HCT116 (cell line): ENCODE data around the gene ANKRD18A. TPM values are rescaled to one million over a fixed set of nuclear protein-coding genes. Genes with fewer than 3 reads are reported as not detected.

Source experiments
- ATAC-seq: fragments of 200-7000 bp; cut with Tn5 transposase; 2 replicates; pipeline ENCODE4 v1.9.1; 2020; ENCODE audit warnings: mild to moderate bottlenecking, moderate library complexity
- BruUV-seq: library from RNA; stranded (reverse); fragments of 400-500 nt; replicated peaks from 2 replicates; lab custom pipeline; 2021; lab: Mats Ljungman, UMichigan
- CTCF ChIA-PET: fragments of 300-600 bp; sonication (Branson Sonifier 250); formaldehyde crosslinking; loops from one replicate; lab custom pipeline; 2021; ENCODE audit warnings: antibody characterized with exemption; lab: Charles Lee
- POLR2A ChIA-PET: fragments of 300-600, 350-600 bp; sonication (Branson Sonifier 250); formaldehyde crosslinking; loops from one replicate; lab custom pipeline; 2021; ENCODE audit warnings: antibody characterized with exemption; lab: Charles Lee
- RAD21 ChIA-PET, 2 experiments: fragments of 300-600 bp; sonication (Branson Sonifier 250); formaldehyde crosslinking; loops; one replicate each; lab custom pipeline; 2023; ENCODE audit warnings: low total read pairs in 2 of 2; ENCODE audit not compliant: uncharacterized antibody in 2 of 2, unreplicated experiment in 2 of 2, low non-redundant PET in 1 of 2; lab: Charles Lee
- DNase-seq: peaks from one replicate; pipeline ENCODE4 v3.0.0-alpha.2; 2010; ENCODE audit warnings: low read depth, low spot score
- H2AFZ ChIP-seq: fragments of 200-600 bp; shearing (Covaris generic), sonication (generic); 2 replicates; pipeline ENCODE4 v1.6.1; 2017; ENCODE audit warnings: low read depth, mixed run types, mixed read lengths, antibody characterized with exemption, low read length; ENCODE audit not compliant: poor library complexity, severe bottlenecking
- H3K27ac ChIP-seq: 2 replicates; pipeline ENCODE4 v1.5.1; 2012; ENCODE audit warnings: low read depth, low read length
- H3K27me3 ChIP-seq: fragments of 200-600 bp; sonication (generic); 2 replicates; pipeline ENCODE4 v1.6.1; 2016; ENCODE audit warnings: mixed run types, low read length, mixed read lengths; ENCODE audit not compliant: insufficient read depth
- H3K36me3 ChIP-seq, 2 experiments: fragments of 200-500 bp in 1 of 2; fragments of 200-600 bp in 1 of 2; sonication (Bioruptor generic) in 1 of 2; sonication (generic) in 1 of 2; 2 replicates each; pipeline versions ENCODE4 v1.5.1 to v1.6.1; 2014 to 2016; ENCODE audit warnings: low read length in 2 of 2, inconsistent platforms in 1 of 2, mixed read lengths in 1 of 2, mixed run types in 1 of 2; ENCODE audit not compliant: insufficient read depth in 2 of 2, control insufficient read depth in 1 of 2
- H3K4me1 ChIP-seq, 2 experiments: fragments of 200-600 bp in 1 of 2; sonication (generic) in 1 of 2; 2 replicates each; pipeline versions ENCODE4 v1.5.1 to v1.6.1; 2012 to 2017; ENCODE audit warnings: low read length in 2 of 2, inconsistent platforms in 1 of 2, mild to moderate bottlenecking in 1 of 2, mixed read lengths in 1 of 2, mixed run types in 1 of 2, moderate library complexity in 1 of 2; ENCODE audit not compliant: insufficient read depth in 2 of 2, control insufficient read depth in 1 of 2
- H3K4me2 ChIP-seq: fragments of 200-600 bp; sonication (generic); 2 replicates; pipeline ENCODE4 v1.6.1; 2017; ENCODE audit warnings: mixed run types, low read length, mixed read lengths
- H3K4me3 ChIP-seq, 2 experiments: fragments of 200-600 bp in 1 of 2; sonication (generic) in 1 of 2; replicated peaks in 1 of 2; 2 replicates each; pipeline ENCODE4 v1.5.1; 2011 to 2016; ENCODE audit warnings: low read length in 2 of 2, control low read depth in 1 of 2, low read depth in 1 of 2, mild to moderate bottlenecking in 1 of 2, mixed read lengths in 1 of 2, mixed run types in 1 of 2
- H3K79me2 ChIP-seq: fragments of 200-600 bp; sonication (generic); 2 replicates; pipeline ENCODE4 v1.6.1; 2017; ENCODE audit warnings: mild to moderate bottlenecking, mixed run types, low read length, moderate library complexity, mixed read lengths; ENCODE audit not compliant: insufficient read depth
- H3K9ac ChIP-seq: fragments of 200-600 bp; sonication (generic); 2 replicates; pipeline ENCODE4 v1.6.1; 2016; ENCODE audit warnings: low read length, mixed read lengths
- H3K9me2 ChIP-seq: fragments of 200-600 bp; sonication (generic), shearing (Covaris generic); 2 replicates; pipeline ENCODE4 v1.6.1; 2017; ENCODE audit warnings: mixed run types, mild to moderate bottlenecking, moderate library complexity; ENCODE audit not compliant: insufficient read depth
- H3K9me3 ChIP-seq, 2 experiments: fragments of 200-500 bp in 1 of 2; fragments of 200-600 bp in 1 of 2; sonication (Bioruptor generic) in 1 of 2; sonication (generic) in 1 of 2; 2 replicates each; pipeline ENCODE4 v1.6.1; 2014 to 2017; ENCODE audit warnings: low read length in 2 of 2, mixed read lengths in 2 of 2, inconsistent platforms in 1 of 2, low read depth in 1 of 2, mild to moderate bottlenecking in 1 of 2, mixed run types in 1 of 2, moderate library complexity in 1 of 2; ENCODE audit not compliant: control insufficient read depth in 1 of 2, insufficient read depth in 1 of 2
- H4K20me1 ChIP-seq: fragments of 200-600 bp; sonication (generic), shearing (Covaris generic); 2 replicates; pipeline ENCODE4 v1.6.1; 2017; ENCODE audit warnings: mixed run types, mild to moderate bottlenecking, moderate library complexity; ENCODE audit not compliant: insufficient read depth
- ELF1 ChIP-seq: IDR thresholded peaks from 2 replicates; pipeline ENCODE4 v1.6.1; 2012; ENCODE audit warnings: low read depth, borderline replicate concordance
- POLR2AphosphoS5 ChIP-seq: IDR thresholded peaks from 2 replicates; pipeline ENCODE4 v1.6.1; 2011; ENCODE audit warnings: mild to moderate bottlenecking, low read depth, low read length, moderate library complexity
- RAD21 ChIP-seq: IDR thresholded peaks from 2 replicates; pipeline ENCODE4 v1.6.1; 2012; ENCODE audit warnings: low read depth, mild to moderate bottlenecking
- SIN3A ChIP-seq: IDR thresholded peaks from 2 replicates; pipeline ENCODE4 v1.6.1; 2012; ENCODE audit warnings: low read depth
- SP1 ChIP-seq: IDR thresholded peaks from 2 replicates; pipeline ENCODE4 v1.6.1; 2012; ENCODE audit warnings: low read depth
- TCF7L2 ChIP-seq: IDR thresholded peaks from 2 replicates; pipeline ENCODE4 v1.7.0; 2011; ENCODE audit warnings: borderline replicate concordance, inconsistent platforms; ENCODE audit not compliant: insufficient read depth, insufficient read length; ENCODE audit errors: extremely low read depth
- YY1 ChIP-seq: IDR thresholded peaks from 2 replicates; pipeline ENCODE4 v1.6.1; 2011; ENCODE audit warnings: low read length, low read depth, moderate library complexity, mild to moderate bottlenecking; ENCODE audit not compliant: insufficient replicate concordance; ENCODE audit errors: extremely low read depth
- ZFX ChIP-seq: fragments of 450-650 bp; IDR thresholded peaks from 2 replicates; pipeline ENCODE4 v1.6.1; 2017
- ZNF274 ChIP-seq: fragments of 200-500 bp; sonication (Bioruptor generic); IDR thresholded peaks from 2 replicates; pipeline ENCODE4 v1.6.1; 2014; ENCODE audit warnings: mild to moderate bottlenecking, low read depth, low read length, inconsistent platforms
- intact Hi-C: fragments of 100-400 bp; cut with micrococcal nuclease; formaldehyde crosslinking; loops from 2 replicates; pipeline ENCODE4 v1.10.0; 2022
- total RNA-seq: library from RNA; stranded (reverse); gene quantifications from one replicate; pipeline ENCODE4 v1.2.1, GENCODE V29; 2021; ENCODE audit not compliant: unreplicated experiment
- TF ChIP-seq, protein P1 (sequence below): IDR thresholded peaks from 2 replicates; pipeline ENCODE4 v1.6.1; 2012
- TF ChIP-seq, protein P2 (sequence below), 3 experiments: fragments of 200-600 bp in 1 of 3; sonication (generic) in 1 of 3; IDR thresholded peaks in 2 of 3; conservative IDR thresholded peaks in 1 of 3; 2 replicates each; pipeline ENCODE4 v1.5.1; 2012 to 2017; ENCODE audit warnings: low read depth in 2 of 3, low read length in 2 of 3, antibody characterized with exemption in 1 of 3, borderline replicate concordance in 1 of 3, control low read depth in 1 of 3, mild to moderate bottlenecking in 1 of 3, mixed read lengths in 1 of 3, mixed run types in 1 of 3, moderate library complexity in 1 of 3; ENCODE audit not compliant: insufficient read depth in 1 of 3
- TF ChIP-seq, protein P3 (sequence below): IDR thresholded peaks from 2 replicates; pipeline ENCODE4 v1.6.1; 2012; ENCODE audit warnings: low read depth

Gene ANKRD18A
- total RNA-seq, 1 experiment from 2014 or later: 24.2 TPM

DNA sequence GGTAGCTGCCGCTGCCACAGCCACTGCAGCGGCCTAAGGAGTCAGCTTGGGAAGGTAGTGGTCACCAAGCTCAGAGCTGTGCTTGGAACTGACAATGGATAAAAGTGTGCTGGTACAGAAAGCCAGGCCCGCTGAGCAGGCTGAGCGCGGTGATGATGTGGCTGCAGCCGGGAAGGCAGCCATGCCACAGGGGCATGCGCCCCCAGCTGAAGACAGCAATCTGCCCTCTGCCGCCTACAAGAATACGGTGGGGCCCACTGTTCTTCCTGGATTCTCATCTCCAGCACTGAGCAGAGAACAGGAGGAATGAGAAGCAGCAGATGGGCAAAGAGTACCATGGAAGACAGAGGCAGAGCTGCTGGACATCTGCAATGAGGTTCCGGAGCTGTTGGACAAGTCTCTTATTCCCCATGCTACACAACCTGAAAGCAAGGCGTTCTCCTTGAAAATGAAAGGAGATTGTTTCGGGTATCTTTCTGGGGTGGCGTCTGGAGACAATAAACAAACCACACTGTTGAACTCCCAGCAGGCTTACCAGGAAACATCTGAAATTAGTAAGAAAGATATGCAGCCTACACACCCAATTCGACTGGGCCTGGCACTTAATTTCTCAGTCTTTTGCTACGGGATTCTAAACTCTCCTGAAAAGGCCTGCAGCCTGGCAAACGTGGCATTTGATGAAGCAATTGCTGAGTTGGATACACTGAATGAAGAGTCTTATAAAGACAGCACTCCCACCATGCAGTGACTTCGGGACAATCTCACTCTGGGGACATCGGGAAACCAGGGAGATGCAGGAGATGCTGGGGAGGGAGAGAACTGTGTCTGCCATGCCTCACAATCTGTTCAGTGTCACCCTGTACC is 22.8 kb upstream of the ANKRD18A start:
- CTCF ChIA-PET: interaction anchor here (0.8 to 3.1 kb wide), 5 partner anchors 23 to 77 kb away, joined by 3 to 19 read pairs (median 4); partner anchors contain the start of genes ANKRD18A and FAM240B

More for the DNA sequence above, 22.8 kb upstream of the ANKRD18A start:
- BruUV-seq: no TSS peak
- Histone ChIP-seq H3K4me2 (no peak overlapping the region), H3K4me1 (peaks cover 2 to 22% of the 10 kb centered on the region in 2 experiments; a peak in 3 of 4 replicates), H3K27ac (no peak overlapping the region), H4K20me1 (no peaks in the 10 kb centered on the region), H2AFZ (peak overlapping the region; percentile 89), H3K9me3 (no peaks in the 10 kb centered on the region), H3K9me2 (no peaks in the 10 kb centered on the region), H3K27me3 (no peaks in the 10 kb centered on the region), H3K4me3 (no peak overlapping the region), H3K36me3 (no peaks in the 10 kb centered on the region), H3K79me2 (no peaks in the 10 kb centered on the region), H3K9ac (no peak overlapping the region)
- intact Hi-C loops: no loop called here
- DNase-seq (no peak), ATAC-seq (no peak)
- ChIA-PET POLR2A (no interaction called here), RAD21 (interaction anchor here in 1 of 2 experiments (1.3 kb wide), 1 partner anchor 65 kb away, joined by 3 read pairs; no protein-coding TSS in a partner anchor)
- TF ChIP-seq RAD21 (no peak), ZNF274 (no peak), ELF1 (no peak), SP1 (no peak), ZFX (no peak), TCF7L2 (no peak), POLR2AphosphoS5 (no peak), SIN3A (no peak), YY1 (no peak)
- TF ChIP-seq, protein P1, sequence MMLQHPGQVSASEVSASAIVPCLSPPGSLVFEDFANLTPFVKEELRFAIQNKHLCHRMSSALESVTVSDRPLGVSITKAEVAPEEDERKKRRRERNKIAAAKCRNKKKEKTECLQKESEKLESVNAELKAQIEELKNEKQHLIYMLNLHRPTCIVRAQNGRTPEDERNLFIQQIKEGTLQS: no peak
- TF ChIP-seq, protein P2, sequence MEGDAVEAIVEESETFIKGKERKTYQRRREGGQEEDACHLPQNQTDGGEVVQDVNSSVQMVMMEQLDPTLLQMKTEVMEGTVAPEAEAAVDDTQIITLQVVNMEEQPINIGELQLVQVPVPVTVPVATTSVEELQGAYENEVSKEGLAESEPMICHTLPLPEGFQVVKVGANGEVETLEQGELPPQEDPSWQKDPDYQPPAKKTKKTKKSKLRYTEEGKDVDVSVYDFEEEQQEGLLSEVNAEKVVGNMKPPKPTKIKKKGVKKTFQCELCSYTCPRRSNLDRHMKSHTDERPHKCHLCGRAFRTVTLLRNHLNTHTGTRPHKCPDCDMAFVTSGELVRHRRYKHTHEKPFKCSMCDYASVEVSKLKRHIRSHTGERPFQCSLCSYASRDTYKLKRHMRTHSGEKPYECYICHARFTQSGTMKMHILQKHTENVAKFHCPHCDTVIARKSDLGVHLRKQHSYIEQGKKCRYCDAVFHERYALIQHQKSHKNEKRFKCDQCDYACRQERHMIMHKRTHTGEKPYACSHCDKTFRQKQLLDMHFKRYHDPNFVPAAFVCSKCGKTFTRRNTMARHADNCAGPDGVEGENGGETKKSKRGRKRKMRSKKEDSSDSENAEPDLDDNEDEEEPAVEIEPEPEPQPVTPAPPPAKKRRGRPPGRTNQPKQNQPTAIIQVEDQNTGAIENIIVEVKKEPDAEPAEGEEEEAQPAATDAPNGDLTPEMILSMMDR (IDR thresholded peaks at IDR 0.05 in 2 of 3, conservative IDR thresholded peaks at IDR 0.05 in 1 of 3; ENCODE audit: borderline replicate concordance in 1 of 3, insufficient read depth in 1 of 3, low read depth in 2 of 3, low read length in 2 of 3): no peak; a peak in 1 of 6 replicates
- TF ChIP-seq, protein P3, sequence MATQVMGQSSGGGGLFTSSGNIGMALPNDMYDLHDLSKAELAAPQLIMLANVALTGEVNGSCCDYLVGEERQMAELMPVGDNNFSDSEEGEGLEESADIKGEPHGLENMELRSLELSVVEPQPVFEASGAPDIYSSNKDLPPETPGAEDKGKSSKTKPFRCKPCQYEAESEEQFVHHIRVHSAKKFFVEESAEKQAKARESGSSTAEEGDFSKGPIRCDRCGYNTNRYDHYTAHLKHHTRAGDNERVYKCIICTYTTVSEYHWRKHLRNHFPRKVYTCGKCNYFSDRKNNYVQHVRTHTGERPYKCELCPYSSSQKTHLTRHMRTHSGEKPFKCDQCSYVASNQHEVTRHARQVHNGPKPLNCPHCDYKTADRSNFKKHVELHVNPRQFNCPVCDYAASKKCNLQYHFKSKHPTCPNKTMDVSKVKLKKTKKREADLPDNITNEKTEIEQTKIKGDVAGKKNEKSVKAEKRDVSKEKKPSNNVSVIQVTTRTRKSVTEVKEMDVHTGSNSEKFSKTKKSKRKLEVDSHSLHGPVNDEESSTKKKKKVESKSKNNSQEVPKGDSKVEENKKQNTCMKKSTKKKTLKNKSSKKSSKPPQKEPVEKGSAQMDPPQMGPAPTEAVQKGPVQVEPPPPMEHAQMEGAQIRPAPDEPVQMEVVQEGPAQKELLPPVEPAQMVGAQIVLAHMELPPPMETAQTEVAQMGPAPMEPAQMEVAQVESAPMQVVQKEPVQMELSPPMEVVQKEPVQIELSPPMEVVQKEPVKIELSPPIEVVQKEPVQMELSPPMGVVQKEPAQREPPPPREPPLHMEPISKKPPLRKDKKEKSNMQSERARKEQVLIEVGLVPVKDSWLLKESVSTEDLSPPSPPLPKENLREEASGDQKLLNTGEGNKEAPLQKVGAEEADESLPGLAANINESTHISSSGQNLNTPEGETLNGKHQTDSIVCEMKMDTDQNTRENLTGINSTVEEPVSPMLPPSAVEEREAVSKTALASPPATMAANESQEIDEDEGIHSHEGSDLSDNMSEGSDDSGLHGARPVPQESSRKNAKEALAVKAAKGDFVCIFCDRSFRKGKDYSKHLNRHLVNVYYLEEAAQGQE: no peak
